ELF-1 (cell line): ENCODE measurements around the gene ELOVL7.
"Not testable (repeated sequence)": the region's sequence is repeated elsewhere in the genome, so short reads cannot be mapped to it uniquely, and the experiment has no call there.

Experiments used
- DNase-seq: peaks from one replicate; pipeline ENCODE4 v3.0.0-alpha.2; 2016; ENCODE audit warnings: low read depth, low spot score

The ELOVL7 gene

DNA sequence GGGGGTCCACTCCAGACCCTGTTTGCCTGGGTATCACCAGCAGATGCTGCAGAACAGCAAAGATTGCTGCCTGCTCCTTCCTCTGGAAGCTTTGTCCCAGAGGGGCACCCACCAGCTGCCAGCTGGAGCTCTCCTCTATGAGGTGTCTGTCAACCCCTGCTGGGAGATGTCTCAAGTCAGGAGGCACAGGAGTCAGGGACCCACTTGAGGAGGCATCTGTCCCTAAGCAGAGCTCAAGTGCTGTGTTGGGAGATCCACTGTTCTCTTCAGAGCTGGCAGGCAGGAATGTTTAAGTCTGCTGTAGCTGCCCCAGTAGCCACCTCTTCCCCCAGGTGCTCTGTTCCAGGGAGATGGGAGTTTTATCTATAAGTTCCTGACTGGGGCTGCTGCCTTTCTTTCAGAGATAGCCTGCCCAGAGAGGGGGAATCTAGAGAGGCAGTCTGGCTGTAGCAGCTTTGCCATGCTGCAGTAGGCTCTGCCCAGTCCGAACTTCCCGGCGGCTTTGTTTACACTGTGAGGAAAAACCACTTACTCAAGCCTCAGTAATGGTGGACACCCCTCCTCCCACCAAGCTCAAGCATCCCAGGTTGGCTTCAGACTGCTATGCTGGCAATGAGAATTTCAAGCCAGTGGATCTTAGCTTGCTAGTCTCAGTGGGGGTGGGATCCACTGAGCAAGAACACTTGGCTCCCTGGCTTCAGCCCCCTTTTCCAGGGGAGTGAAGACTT, 128.7 kb downstream of the ELOVL7 start:
- not testable (repeated sequence) for DNase-seq

DNA sequence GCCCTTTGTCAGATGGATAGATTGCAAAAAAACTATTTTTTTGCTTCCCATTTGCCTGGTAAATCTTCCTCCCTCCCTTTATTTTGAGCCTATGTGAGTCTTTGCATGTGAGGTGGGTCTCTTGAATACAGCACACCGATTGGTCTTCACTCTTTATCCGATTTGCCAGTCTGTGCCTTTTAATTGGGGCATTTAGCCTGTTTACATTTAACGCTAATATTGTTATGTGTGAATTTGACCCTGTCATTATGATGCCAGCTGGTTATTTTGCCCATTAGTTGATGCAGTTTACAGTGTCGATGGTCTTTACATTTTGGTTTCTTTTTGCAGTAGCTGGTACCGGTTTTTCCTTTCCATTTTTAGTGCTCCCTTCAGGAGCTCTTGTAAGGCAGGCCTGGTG, 131.1 kb downstream of the ELOVL7 start:
- DNase-seq: no peak

DNA sequence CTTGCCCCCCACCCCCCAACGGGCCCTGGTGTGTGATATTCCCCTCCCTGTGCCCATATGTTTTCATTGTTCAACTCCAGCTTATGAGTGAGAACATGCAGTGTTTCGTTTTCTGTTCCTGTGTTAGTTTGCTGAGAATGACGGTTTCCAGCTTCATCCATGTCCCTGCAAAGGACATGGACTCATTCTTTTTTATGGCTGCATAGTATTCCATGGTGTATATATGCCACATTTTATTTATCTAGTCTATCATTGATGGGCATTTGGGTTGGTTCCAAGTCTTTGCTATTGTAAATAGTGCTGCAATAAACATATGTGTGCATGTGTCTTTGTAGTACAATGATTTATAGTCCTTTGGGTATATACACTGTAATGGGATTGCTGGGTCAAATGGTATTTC, 132.2 kb downstream of the ELOVL7 start:
- not testable (repeated sequence) for DNase-seq

DNA sequence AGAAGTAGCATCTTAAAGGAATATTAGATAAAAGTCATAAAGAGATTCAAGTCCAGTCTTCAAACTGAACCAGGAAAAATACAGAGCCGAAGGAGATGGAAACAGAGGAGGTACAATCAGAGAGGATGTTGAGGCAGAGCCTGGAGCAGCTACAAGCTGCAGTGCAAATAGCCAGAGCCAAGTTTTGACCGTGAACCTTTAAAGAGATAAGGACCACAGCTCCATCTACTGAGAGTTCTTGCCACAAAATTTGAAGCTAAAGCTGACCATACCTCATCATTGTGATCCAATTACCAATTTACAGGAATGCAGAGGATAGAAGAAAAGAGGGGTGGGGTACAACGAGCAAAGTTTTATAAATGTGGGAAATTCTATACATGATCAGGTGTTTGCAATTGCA, 133.7 kb downstream of the ELOVL7 start:
- DNase-seq: no peak

DNA sequence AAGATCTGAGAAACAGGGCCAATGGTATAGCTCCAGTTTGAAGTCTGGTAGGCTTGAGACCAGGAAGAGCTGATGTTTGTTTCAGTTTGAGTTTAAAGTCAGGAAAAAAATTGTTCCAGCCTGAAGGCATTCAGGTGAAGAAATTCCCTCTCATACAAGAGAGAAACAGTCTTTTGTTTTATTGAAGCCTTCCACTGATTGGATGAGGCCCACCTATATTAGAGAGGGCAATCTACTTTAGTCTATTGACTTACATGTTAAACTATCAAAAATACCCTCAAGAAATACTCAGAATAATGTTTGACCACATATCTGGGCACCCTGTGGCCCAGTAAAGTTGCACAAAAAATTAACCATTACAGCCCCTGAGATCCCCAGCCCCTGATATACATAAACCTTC, 138.9 kb downstream of the ELOVL7 start:
- DNase-seq: no peak

DNA sequence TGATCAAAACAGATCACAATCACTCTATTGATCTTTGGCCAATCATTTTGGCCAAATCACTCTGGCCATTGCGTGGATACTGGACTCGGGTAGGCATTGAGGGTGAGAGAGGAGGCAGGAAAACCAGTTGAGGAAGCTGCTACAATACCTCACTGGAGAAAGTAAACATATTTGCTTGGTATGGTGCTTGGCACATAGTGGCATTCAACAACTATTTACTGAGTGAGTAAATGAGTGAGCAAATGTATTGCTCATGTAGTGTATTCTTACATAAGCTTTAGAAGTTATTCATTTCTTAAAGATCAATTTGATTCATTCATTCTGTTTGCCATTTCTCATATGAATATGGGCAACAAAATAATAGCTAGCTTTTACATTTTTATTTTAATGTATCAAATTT, 140.1 kb downstream of the ELOVL7 start:
- no peak for DNase-seq
